Naive thymus-derived CD8-positive, alpha-beta T cell (primary cell): Measurements from ENCODE around the gene RALGPS1. TPM values are rescaled to one million over a fixed set of nuclear protein-coding genes. Genes with fewer than 3 reads are reported as not detected.

Source experiments
- ATAC-seq, 2 donors: fragments of 150-1000 bp; cut with Tn5 transposase in 1 of 2; sonication (Bioruptor Pico), chemical (Tn5 transposase) in 1 of 2; 1 replicate in 1 of 2; 2 replicates in 1 of 2; pipeline ENCODE4 v1.10.0; 2021; ENCODE audit warnings: mild to moderate bottlenecking in 2 of 2, moderate library complexity in 2 of 2
- POLR2A ChIA-PET: fragments of 350-600 bp; sonication (Branson Sonifier 250); formaldehyde crosslinking; loops from one replicate; lab custom pipeline; 2021; ENCODE audit warnings: antibody characterized with exemption; lab: Charles Lee
- DNase-seq, 10 donors: peaks; one replicate each; pipeline versions ENCODE4 v3.0.0 to v3.0.0-alpha.2; 2020 to 2022
- H3K27ac Mint-ChIP-seq, 10 donors: one replicate each; pipeline ENCODE4 v1.8.0; 2020 to 2022; ENCODE audit warnings: mild to moderate bottlenecking in 10 of 10, mixed read lengths in 10 of 10, moderate library complexity in 4 of 10, inconsistent platforms in 1 of 10
- H3K27me3 Mint-ChIP-seq, 5 donors: one replicate each; pipeline ENCODE4 v1.8.0; 2021 to 2022; ENCODE audit warnings: mixed read lengths in 5 of 5
- H3K36me3 Mint-ChIP-seq, 3 donors: one replicate each; pipeline ENCODE4 v1.8.0; 2020 to 2022; ENCODE audit warnings: mixed read lengths in 3 of 3, mild to moderate bottlenecking in 2 of 3, inconsistent platforms in 1 of 3
- H3K4me1 Mint-ChIP-seq, 4 donors: one replicate each; pipeline ENCODE4 v1.8.0; 2021 to 2022; ENCODE audit warnings: mixed read lengths in 4 of 4
- H3K4me3 Mint-ChIP-seq, 10 donors: one replicate each; pipeline ENCODE4 v1.8.0; 2020 to 2022; ENCODE audit warnings: mild to moderate bottlenecking in 10 of 10, mixed read lengths in 10 of 10, moderate library complexity in 6 of 10, inconsistent platforms in 1 of 10
- H3K9me3 Mint-ChIP-seq, 9 donors: one replicate each; pipeline ENCODE4 v1.8.0; 2020 to 2022; ENCODE audit warnings: mixed read lengths in 9 of 9, mild to moderate bottlenecking in 3 of 9, inconsistent platforms in 1 of 9, moderate library complexity in 1 of 9
- polyA plus RNA-seq, 3 donors: library from polyadenylated mRNA; unstranded; fragments of 300-500 nt; fragmentation: Illumina TruSeq; gene quantifications; one replicate each; pipeline ENCODE4 v1.2.3, GENCODE V29; 2021
- total RNA-seq, 8 experiments: library from RNA in 2 of 8; stranded (reverse) in 2 of 8; gene quantifications; one replicate each; pipeline ENCODE4 v1.2.3 and lab custom pipeline; 2021 to 2026

RALGPS1 gene
- total and polyA plus RNA-seq, 5 experiments from 2014 or later: 0.83 to 6.4 (median 1.8) TPM

GRCh38 chr9:126962336-126962735, 47.8 kb downstream of the RALGPS1 start:
- H3K27ac Mint-ChIP-seq: no peak overlapping the region
- no peak for DNase-seq

GRCh38 chr9:126965077-126965476, 50.5 kb downstream of the RALGPS1 start:
- Mint-ChIP-seq H3K4me1 (peaks cover 0 to 11% (median 5%) of the 10 kb centered on the region in 4 donors), H3K36me3 (peaks cover 10 to 33% (median 19%) of the 10 kb centered on the region in 3 donors), H3K9me3 (no peaks in the 10 kb centered on the region), H3K27ac (no peak overlapping the region), H3K4me3 (no peak overlapping the region), H3K27me3 (peaks cover 7 to 43% (median 22%) of the 10 kb centered on the region in 5 donors)
- POLR2A ChIA-PET: interaction anchor here (0.8 kb wide), 1 partner anchor 234 kb away, joined by 4 read pairs; no protein-coding TSS in a partner anchor
- DNase-seq: no peak
- no peak for ATAC-seq

More at GRCh38 chr9:126962336-126962735, 47.8 kb downstream of the RALGPS1 start:
- Mint-ChIP-seq H3K27me3 (peaks cover 9 to 37% (median 18%) of the 10 kb centered on the region in 5 donors), H3K36me3 (peaks cover 8 to 29% (median 10%) of the 10 kb centered on the region in 3 donors), H3K4me3 (no peak overlapping the region), H3K9me3 (no peaks in the 10 kb centered on the region), H3K4me1 (peaks cover 0 to 15% (median 5%) of the 10 kb centered on the region in 4 donors)
- POLR2A ChIA-PET: interaction anchor here (0.5 kb wide), 1 partner anchor 269 kb away, joined by 4 read pairs; no protein-coding TSS in a partner anchor
- ATAC-seq: no peak

GRCh38 chr9:126965541-126966428, 51.2 kb downstream of the RALGPS1 start:
- Mint-ChIP-seq H3K9me3 (no peaks in the 10 kb centered on the region), H3K27me3 (peaks cover 7 to 44% (median 21%) of the 10 kb centered on the region in 5 donors), H3K27ac (no peak overlapping the region), H3K4me1 (peaks cover 0 to 10% (median 5%) of the 10 kb centered on the region in 4 donors), H3K36me3 (peaks cover 10 to 37% (median 19%) of the 10 kb centered on the region in 3 donors), H3K4me3 (no peak overlapping the region)
- peak; percentile 82 to 83 for ATAC-seq
- POLR2A ChIA-PET: interaction anchor here (0.8 kb wide), 1 partner anchor 233 kb away, joined by 4 read pairs; no protein-coding TSS in a partner anchor
- peak; percentile 21 to 72 (median 47) for DNase-seq

GRCh38 chr9:126971261-126971660, 56.7 kb downstream of the RALGPS1 start:
- no peak overlapping the region for H3K27ac Mint-ChIP-seq
- DNase-seq (no peak), ATAC-seq (no peak)
- peaks cover 6 to 20% (median 15%) of the 10 kb centered on the region in 3 donors for H3K36me3 Mint-ChIP-seq
- POLR2A ChIA-PET: no interaction called here
- peaks cover 0 to 3% (median 0%) of the 10 kb centered on the region in 4 donors for H3K4me1 Mint-ChIP-seq
- peaks cover 8 to 53% (median 15%) of the 10 kb centered on the region in 5 donors for H3K27me3 Mint-ChIP-seq
- H3K4me3 Mint-ChIP-seq: no peak overlapping the region
- no peaks in the 10 kb centered on the region for H3K9me3 Mint-ChIP-seq

GRCh38 chr9:126973651-126974529, 59.3 kb downstream of the RALGPS1 start:
- Mint-ChIP-seq H3K4me1 (peaks cover 0 to 6% (median 1%) of the 10 kb centered on the region in 4 donors), H3K27me3 (peaks cover 7 to 55% (median 20%) of the 10 kb centered on the region in 5 donors), H3K4me3 (no peak overlapping the region), H3K36me3 (peaks cover 0 to 26% (median 17%) of the 10 kb centered on the region in 3 donors), H3K9me3 (no peaks in the 10 kb centered on the region), H3K27ac (no peak overlapping the region)
- POLR2A ChIA-PET: no interaction called here
- DNase-seq (no peak), ATAC-seq (no peak)

GRCh38 chr9:126974594-126974993, 60.0 kb downstream of the RALGPS1 start:
- ATAC-seq (no peak), DNase-seq (no peak)
- POLR2A ChIA-PET: no interaction called here
- H3K4me1 Mint-ChIP-seq: peaks cover 0 to 9% (median 4%) of the 10 kb centered on the region in 4 donors
- no peaks in the 10 kb centered on the region for H3K9me3 Mint-ChIP-seq
- no peak overlapping the region for H3K27ac Mint-ChIP-seq
- H3K4me3 Mint-ChIP-seq: no peak overlapping the region
- H3K27me3 Mint-ChIP-seq: peaks cover 7 to 61% (median 20%) of the 10 kb centered on the region in 5 donors
- H3K36me3 Mint-ChIP-seq: peaks cover 0 to 26% (median 15%) of the 10 kb centered on the region in 3 donors

- peaks cover 5 to 53% (median 16%) of the 10 kb centered on the region in 5 donors for H3K27me3 Mint-ChIP-seq
- no peak overlapping the region for H3K4me3 Mint-ChIP-seq
- no peak overlapping the region for H3K27ac Mint-ChIP-seq
- ATAC-seq (no peak), DNase-seq (no peak)
- H3K36me3 Mint-ChIP-seq: peaks cover 0 to 20% (median 15%) of the 10 kb centered on the region in 3 donors
- H3K4me1 Mint-ChIP-seq: peaks cover 0 to 9% (median 3%) of the 10 kb centered on the region in 4 donors
- POLR2A ChIA-PET: no interaction called here
- no peaks in the 10 kb centered on the region for H3K9me3 Mint-ChIP-seq
These were observed 61.0 kb downstream of the RALGPS1 start for GRCh38 chr9:126975327-126976220.

GRCh38 chr9:126979461-126979860, 64.9 kb downstream of the RALGPS1 start:
- no peak for ATAC-seq
- H3K4me1 Mint-ChIP-seq: peaks cover 10 to 24% (median 23%) of the 10 kb centered on the region in 4 donors
- H3K27ac Mint-ChIP-seq: peak overlapping the region in 1 of 10 donors; percentile 46
- no peak overlapping the region for H3K4me3 Mint-ChIP-seq
- no peak for DNase-seq
- H3K36me3 Mint-ChIP-seq: peaks cover 9 to 26% (median 20%) of the 10 kb centered on the region in 3 donors
- POLR2A ChIA-PET: no interaction called here
- peaks cover 0 to 15% (median 7%) of the 10 kb centered on the region in 9 donors for H3K9me3 Mint-ChIP-seq
- H3K27me3 Mint-ChIP-seq: peaks cover 20 to 75% (median 41%) of the 10 kb centered on the region in 5 donors

GRCh38 chr9:126980231-126980630, 65.6 kb downstream of the RALGPS1 start:
- H3K36me3 Mint-ChIP-seq: peaks cover 9 to 26% (median 20%) of the 10 kb centered on the region in 3 donors
- H3K4me1 Mint-ChIP-seq: peaks cover 10 to 32% (median 30%) of the 10 kb centered on the region in 4 donors
- H3K27me3 Mint-ChIP-seq: peaks cover 20 to 81% (median 47%) of the 10 kb centered on the region in 5 donors
- DNase-seq: no peak
- peak overlapping the region in 1 of 10 donors; percentile 14 for H3K27ac Mint-ChIP-seq
- POLR2A ChIA-PET: interaction anchor here (0.5 kb wide), 1 partner anchor 622 kb away, joined by 4 read pairs; no protein-coding TSS in a partner anchor
- H3K4me3 Mint-ChIP-seq: no peak overlapping the region
- H3K9me3 Mint-ChIP-seq: peaks cover 0 to 15% (median 7%) of the 10 kb centered on the region in 9 donors
- no peak for ATAC-seq

- peaks cover 0 to 15% (median 7%) of the 10 kb centered on the region in 9 donors for H3K9me3 Mint-ChIP-seq
- ATAC-seq: no peak
- H3K36me3 Mint-ChIP-seq: peaks cover 9 to 24% (median 18%) of the 10 kb centered on the region in 3 donors
- no peak for DNase-seq
- H3K27me3 Mint-ChIP-seq: peaks cover 20 to 76% (median 44%) of the 10 kb centered on the region in 5 donors
- H3K4me3 Mint-ChIP-seq: no peak overlapping the region
- POLR2A ChIA-PET: no interaction called here
- H3K4me1 Mint-ChIP-seq: peaks cover 15 to 39% (median 39%) of the 10 kb centered on the region in 4 donors
- H3K27ac Mint-ChIP-seq: no peak overlapping the region
These were observed 66.6 kb downstream of the RALGPS1 start for GRCh38 chr9:126981218-126981617.
